Stomach smooth muscle (tissue), 2 donors: Measurements from ENCODE around the gene FRS3.
"Not testable (repeated sequence)": the region's sequence is repeated elsewhere in the genome, so short reads cannot be mapped to it uniquely, and the experiment has no call there.

Experiments
- H3K27ac ChIP-seq: one replicate; pipeline ENCODE4 v1.7.0; 2013; ENCODE audit warnings: mild to moderate bottlenecking, low read length, inconsistent platforms
- H3K27me3 ChIP-seq, 2 donors: one replicate each; pipeline ENCODE4 v1.7.0; 2013; ENCODE audit warnings: low read length in 2 of 2; ENCODE audit not compliant: insufficient read depth in 2 of 2, control insufficient read depth in 1 of 2
- H3K36me3 ChIP-seq, 2 donors: one replicate each; pipeline ENCODE4 v1.7.0; 2013; ENCODE audit warnings: low read length in 2 of 2; ENCODE audit not compliant: control insufficient read depth in 2 of 2, insufficient read depth in 2 of 2
- H3K4me1 ChIP-seq: one replicate; pipeline ENCODE4 v1.7.0; 2013; ENCODE audit warnings: low read length; ENCODE audit not compliant: control insufficient read depth, insufficient read depth
- H3K4me3 ChIP-seq, 2 donors: one replicate each; pipeline ENCODE4 v1.7.0; 2013; ENCODE audit warnings: low read length in 2 of 2
- H3K9ac ChIP-seq, 2 donors: one replicate each; pipeline ENCODE4 v1.7.0; 2013; ENCODE audit warnings: low read length in 2 of 2, mild to moderate bottlenecking in 1 of 2
- H3K9me3 ChIP-seq, 2 donors: one replicate each; pipeline ENCODE4 v1.7.0; 2013; ENCODE audit warnings: low read length in 2 of 2; ENCODE audit not compliant: control insufficient read depth in 2 of 2
- donor health status: healthy.
- donor health status: Pancreatic carcinoma.

FRS3 gene

GRCh38 chr6:41813956-41814355 is 34.3 kb upstream of the FRS3 start:
- H3K27ac ChIP-seq, result no peak overlapping the region
- no peak overlapping the region for H3K9ac ChIP-seq
- no peaks in the 10 kb centered on the region for H3K4me1 ChIP-seq
- H3K4me3 ChIP-seq, result no peak overlapping the region
- no peaks in the 10 kb centered on the region for H3K27me3 ChIP-seq
- H3K36me3 ChIP-seq, result no peaks in the 10 kb centered on the region
- no peaks in the 10 kb centered on the region for H3K9me3 ChIP-seq

GRCh38 chr6:41813469-41813868 is 33.8 kb upstream of the FRS3 start:
- H3K36me3 ChIP-seq, result no peaks in the 10 kb centered on the region
- no peak overlapping the region for H3K27ac ChIP-seq
- no peak overlapping the region for H3K4me3 ChIP-seq
- no peaks in the 10 kb centered on the region for H3K4me1 ChIP-seq
- H3K27me3 ChIP-seq, result no peaks in the 10 kb centered on the region
- H3K9ac ChIP-seq, result no peak overlapping the region
- H3K9me3 ChIP-seq, result no peaks in the 10 kb centered on the region

GRCh38 chr6:41811946-41812345 is 32.2 kb upstream of the FRS3 start:
- H3K27ac ChIP-seq, H3K4me1 ChIP-seq, H3K27me3 ChIP-seq, H3K36me3 ChIP-seq, H3K4me3 ChIP-seq, H3K9ac ChIP-seq, H3K9me3 ChIP-seq: not testable (repeated sequence)

- Histone ChIP-seq H3K36me3 (no peaks in the 10 kb centered on the region), H3K9me3 (no peaks in the 10 kb centered on the region), H3K27ac (no peak overlapping the region), H3K4me1 (no peaks in the 10 kb centered on the region), H3K4me3 (no peak overlapping the region), H3K9ac (no peak overlapping the region), H3K27me3 (no peaks in the 10 kb centered on the region)
These were observed 31.4 kb upstream of the FRS3 start for GRCh38 chr6:41811095-41811494.

GRCh38 chr6:41805830-41806774 is 26.4 kb upstream of the FRS3 start:
- no peaks in the 10 kb centered on the region for H3K4me1 ChIP-seq
- H3K36me3 ChIP-seq, result peaks cover 0 to 13% of the 10 kb centered on the region in 2 donors
- no peak overlapping the region for H3K27ac ChIP-seq
- H3K9me3 ChIP-seq, result no peaks in the 10 kb centered on the region
- no peaks in the 10 kb centered on the region for H3K27me3 ChIP-seq
- no peak overlapping the region for H3K9ac ChIP-seq
- H3K4me3 ChIP-seq, result no peak overlapping the region

- Histone ChIP-seq H3K27me3 (no peaks in the 10 kb centered on the region), H3K4me1 (no peaks in the 10 kb centered on the region), H3K27ac (no peak overlapping the region), H3K36me3 (peaks cover 4 to 26% of the 10 kb centered on the region in 2 donors), H3K9ac (no peak overlapping the region), H3K9me3 (no peaks in the 10 kb centered on the region), H3K4me3 (no peak overlapping the region)
These were observed 21.7 kb upstream of the FRS3 start for GRCh38 chr6:41801380-41801779.

- H3K27ac ChIP-seq, result no peak overlapping the region
- no peak overlapping the region for H3K9ac ChIP-seq
- H3K9me3 ChIP-seq, result no peaks in the 10 kb centered on the region
- peaks cover 11 to 23% of the 10 kb centered on the region in 2 donors for H3K36me3 ChIP-seq
- no peak overlapping the region for H3K4me3 ChIP-seq
- H3K27me3 ChIP-seq, result no peaks in the 10 kb centered on the region
- no peaks in the 10 kb centered on the region for H3K4me1 ChIP-seq
These were observed 19.8 kb upstream of the FRS3 start for GRCh38 chr6:41799559-41799911.

- Histone ChIP-seq H3K27me3 (no peaks in the 10 kb centered on the region), H3K9me3 (no peaks in the 10 kb centered on the region), H3K4me1 (no peaks in the 10 kb centered on the region), H3K4me3 (no peak overlapping the region), H3K36me3 (peaks cover 13 to 25% of the 10 kb centered on the region in 2 donors), H3K9ac (no peak overlapping the region), H3K27ac (no peak overlapping the region)
These were observed 19.3 kb upstream of the FRS3 start for GRCh38 chr6:41798901-41799558.

- H3K4me1 ChIP-seq, result no peaks in the 10 kb centered on the region
- H3K27ac ChIP-seq, result no peak overlapping the region
- no peak overlapping the region for H3K9ac ChIP-seq
- H3K9me3 ChIP-seq, result no peaks in the 10 kb centered on the region
- no peaks in the 10 kb centered on the region for H3K27me3 ChIP-seq
- H3K36me3 ChIP-seq, result peaks cover 18 to 29% of the 10 kb centered on the region in 2 donors
- H3K4me3 ChIP-seq, result no peak overlapping the region
These were observed 16.8 kb upstream of the FRS3 start for GRCh38 chr6:41796474-41796873.

- Histone ChIP-seq H3K4me3 (no peak overlapping the region), H3K27ac (no peak overlapping the region), H3K9me3 (no peaks in the 10 kb centered on the region), H3K4me1 (peaks cover 14% of the 10 kb centered on the region), H3K36me3 (peaks cover 25 to 29% of the 10 kb centered on the region in 2 donors), H3K27me3 (no peaks in the 10 kb centered on the region), H3K9ac (no peak overlapping the region)
These were observed 12.3 kb upstream of the FRS3 start for GRCh38 chr6:41791984-41792383.

GRCh38 chr6:41791305-41791704 is 11.6 kb upstream of the FRS3 start:
- Histone ChIP-seq H3K27ac (no peak overlapping the region), H3K36me3 (peaks cover 25 to 27% of the 10 kb centered on the region in 2 donors), H3K9ac (no peak overlapping the region), H3K4me1 (peaks cover 16% of the 10 kb centered on the region), H3K27me3 (no peaks in the 10 kb centered on the region), H3K4me3 (no peak overlapping the region), H3K9me3 (no peaks in the 10 kb centered on the region)
